Lower leg skin (tissue), 3 donors: ENCODE results near the gene ALOX5.

Experiments
- POLR2A ChIP-seq, 2 donors: fragments of 450-650 bp; IDR thresholded peaks; one replicate each; pipeline ENCODE4 v1.6.1; 2016 to 2017; ENCODE audit warnings: antibody characterized with exemption in 2 of 2, mild to moderate bottlenecking in 1 of 2, moderate library complexity in 1 of 2
- TF ChIP-seq, protein P1 (sequence below), 3 donors: fragments of 450-650 bp; IDR thresholded peaks; one replicate each; pipeline ENCODE4 v1.5.1; 2016; ENCODE audit warnings: antibody characterized with exemption in 3 of 3, mild to moderate bottlenecking in 3 of 3, moderate library complexity in 2 of 3

DNA sequence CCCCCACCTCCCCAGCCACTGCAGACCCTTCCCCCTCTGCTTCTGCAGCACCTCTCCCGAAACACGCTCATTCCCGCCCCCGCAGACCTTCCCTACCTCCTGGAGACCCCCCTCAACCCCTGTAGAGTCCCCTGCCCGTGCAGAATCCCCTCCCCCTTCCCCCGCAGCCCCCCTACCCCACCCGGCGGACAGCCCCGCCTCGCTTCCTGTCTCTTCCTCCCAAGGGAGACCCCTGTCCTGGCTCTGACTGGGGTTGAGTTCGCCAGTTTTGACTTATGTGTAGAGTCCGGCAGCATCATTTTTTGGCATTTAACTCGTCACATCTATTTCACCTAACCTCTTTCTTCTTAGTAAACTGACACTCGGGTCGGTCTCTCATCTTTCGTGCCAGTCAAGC lies 54.0 kb downstream of the ALOX5 start:
- no peak for TF ChIP-seq POLR2A (IDR thresholded peaks at IDR 0.05)
- TF ChIP-seq, protein P1, sequence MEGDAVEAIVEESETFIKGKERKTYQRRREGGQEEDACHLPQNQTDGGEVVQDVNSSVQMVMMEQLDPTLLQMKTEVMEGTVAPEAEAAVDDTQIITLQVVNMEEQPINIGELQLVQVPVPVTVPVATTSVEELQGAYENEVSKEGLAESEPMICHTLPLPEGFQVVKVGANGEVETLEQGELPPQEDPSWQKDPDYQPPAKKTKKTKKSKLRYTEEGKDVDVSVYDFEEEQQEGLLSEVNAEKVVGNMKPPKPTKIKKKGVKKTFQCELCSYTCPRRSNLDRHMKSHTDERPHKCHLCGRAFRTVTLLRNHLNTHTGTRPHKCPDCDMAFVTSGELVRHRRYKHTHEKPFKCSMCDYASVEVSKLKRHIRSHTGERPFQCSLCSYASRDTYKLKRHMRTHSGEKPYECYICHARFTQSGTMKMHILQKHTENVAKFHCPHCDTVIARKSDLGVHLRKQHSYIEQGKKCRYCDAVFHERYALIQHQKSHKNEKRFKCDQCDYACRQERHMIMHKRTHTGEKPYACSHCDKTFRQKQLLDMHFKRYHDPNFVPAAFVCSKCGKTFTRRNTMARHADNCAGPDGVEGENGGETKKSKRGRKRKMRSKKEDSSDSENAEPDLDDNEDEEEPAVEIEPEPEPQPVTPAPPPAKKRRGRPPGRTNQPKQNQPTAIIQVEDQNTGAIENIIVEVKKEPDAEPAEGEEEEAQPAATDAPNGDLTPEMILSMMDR (IDR thresholded peaks at IDR 0.05) = no peak
